ENCODE results near the gene NEU2. TPM values are rescaled to one million over a fixed set of nuclear protein-coding genes. Genes with fewer than 3 reads are reported as not detected.
A peak's percentile ranks its signal among the peaks of the same experiment; 100 is the strongest.

NEU2 gene
- total RNA-seq, 2 experiments from 2014 or later = not detected

DNA sequence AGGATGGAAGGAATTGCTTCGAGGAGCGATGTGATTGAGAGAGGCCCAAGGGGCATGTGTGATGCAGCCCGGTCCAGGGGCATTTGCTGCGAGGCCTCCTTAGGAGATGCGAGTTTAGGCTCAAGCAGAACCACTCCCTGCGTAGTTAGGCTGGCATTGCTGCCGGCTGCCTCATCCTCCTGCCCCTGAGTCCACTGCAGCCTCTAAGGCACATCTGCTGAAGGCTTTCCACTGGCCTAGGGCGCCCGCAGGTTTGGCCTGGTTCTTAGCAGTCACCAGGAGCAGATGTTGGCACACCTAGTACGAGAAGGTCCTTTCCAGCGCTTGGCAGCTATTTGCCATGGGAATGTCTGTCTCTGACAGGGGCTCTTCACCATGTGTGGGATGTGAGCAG lies 48.4 kb downstream of the NEU2 start:
- Histone ChIP-seq H3K27me3 (ENCODE audit: control insufficient read depth in 1 of 2, insufficient read depth in 2 of 2, low read length in 2 of 2) (no peaks in the 10 kb centered on the region), H3K4me3 (ENCODE audit: low read length) (peak overlapping the region; percentile 0)
- H3K9me3 Mint-ChIP-seq = no peaks in the 10 kb centered on the region

DNA sequence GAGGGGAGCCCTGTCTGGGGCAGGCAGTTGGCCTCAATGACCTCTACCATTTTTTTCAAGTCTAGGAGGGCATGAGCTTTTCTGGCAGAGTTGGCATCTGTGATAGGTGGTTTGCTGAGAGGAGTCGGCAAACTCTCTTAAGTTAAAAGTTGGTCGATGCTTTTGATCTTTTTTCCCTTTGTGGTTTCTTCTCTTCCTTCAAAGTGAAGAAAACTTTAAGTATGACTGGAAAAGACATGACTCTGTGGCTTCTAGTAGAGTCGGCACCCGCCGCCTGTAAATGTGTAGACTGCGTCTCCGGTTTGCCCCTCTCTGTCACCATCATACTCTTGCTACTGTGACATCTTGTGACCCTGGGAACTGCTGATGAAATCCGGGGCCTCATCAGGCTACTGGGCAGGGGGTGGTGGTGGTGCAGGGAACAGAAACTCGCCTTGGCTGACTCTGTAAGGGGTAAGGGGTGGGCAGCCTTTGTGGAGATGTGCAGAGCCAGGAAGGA lies 48.8 kb downstream of the NEU2 start:
- ATAC-seq (ENCODE audit: poor library complexity) = peak; percentile 71
- Mint-ChIP-seq H3K4me1 (ENCODE audit: low read depth) (peaks cover 83% of the 10 kb centered on the region), H3K27ac (peak overlapping the region; percentile 85), H3K27me3 (no peaks in the 10 kb centered on the region), H3K36me3 (ENCODE audit: low read depth) (peaks cover 66% of the 10 kb centered on the region), H3K4me3 (peak overlapping the region; percentile 76), H3K9me3 (no peaks in the 10 kb centered on the region)
- intact Hi-C loops (cut with DNase I, micrococcal nuclease) = loop anchor here (5.0 kb wide), 3 partner anchors 166 to 186 kb away; partner anchors contain the start of gene ATG16L1 (in 1 of the 2)
- H3K36me3 ChIP-seq (ENCODE audit: insufficient read depth, low read length) = peaks cover 15% of the 10 kb centered on the region
- no peaks in the 10 kb centered on the region for H3K27me3 ChIP-seq (ENCODE audit: control insufficient read depth in 1 of 2, insufficient read depth in 2 of 2, low read length in 2 of 2)
- peak overlapping the region; percentile 0 for H3K4me3 ChIP-seq (ENCODE audit: low read length)
- peaks cover 93% of the 10 kb centered on the region for H3K4me1 ChIP-seq (ENCODE audit: insufficient read depth, low read length)
- no peaks in the 10 kb centered on the region for H3K9me3 ChIP-seq (ENCODE audit: control insufficient read depth in 1 of 2, insufficient read depth in 1 of 2, low read length in 2 of 2)
- peak in 12 of 14 experiments; percentile 41 to 79 (median 58) for DNase-seq
- TF ChIP-seq, protein P1, sequence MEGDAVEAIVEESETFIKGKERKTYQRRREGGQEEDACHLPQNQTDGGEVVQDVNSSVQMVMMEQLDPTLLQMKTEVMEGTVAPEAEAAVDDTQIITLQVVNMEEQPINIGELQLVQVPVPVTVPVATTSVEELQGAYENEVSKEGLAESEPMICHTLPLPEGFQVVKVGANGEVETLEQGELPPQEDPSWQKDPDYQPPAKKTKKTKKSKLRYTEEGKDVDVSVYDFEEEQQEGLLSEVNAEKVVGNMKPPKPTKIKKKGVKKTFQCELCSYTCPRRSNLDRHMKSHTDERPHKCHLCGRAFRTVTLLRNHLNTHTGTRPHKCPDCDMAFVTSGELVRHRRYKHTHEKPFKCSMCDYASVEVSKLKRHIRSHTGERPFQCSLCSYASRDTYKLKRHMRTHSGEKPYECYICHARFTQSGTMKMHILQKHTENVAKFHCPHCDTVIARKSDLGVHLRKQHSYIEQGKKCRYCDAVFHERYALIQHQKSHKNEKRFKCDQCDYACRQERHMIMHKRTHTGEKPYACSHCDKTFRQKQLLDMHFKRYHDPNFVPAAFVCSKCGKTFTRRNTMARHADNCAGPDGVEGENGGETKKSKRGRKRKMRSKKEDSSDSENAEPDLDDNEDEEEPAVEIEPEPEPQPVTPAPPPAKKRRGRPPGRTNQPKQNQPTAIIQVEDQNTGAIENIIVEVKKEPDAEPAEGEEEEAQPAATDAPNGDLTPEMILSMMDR (IDR thresholded peaks at IDR 0.05) = no peak
- ChIA-PET CTCF (interaction anchor here (6.4 kb wide), 1 partner anchor 20 kb away, joined by 37 read pairs; the partner anchor contains the start of gene INPP5D), POLR2A (interaction anchor here (0.6 to 9.9 kb wide), 3 partner anchors 10 to 187 kb away, joined by 3 to 190 read pairs (median 4); partner anchors contain the start of gene INPP5D)
- peak overlapping the region; percentile 67 to 71 for H3K27ac ChIP-seq (ENCODE audit: low read depth in 1 of 2, low read length in 2 of 2)

More for the DNA sequence above, 48.4 kb downstream of the NEU2 start:
- intact Hi-C loops (cut with DNase I, micrococcal nuclease) = loop anchor here (5.0 kb wide), 3 partner anchors 166 to 186 kb away; partner anchors contain the start of gene ATG16L1 (in 1 of the 2)
- ATAC-seq (ENCODE audit: poor library complexity) = no peak
- Mint-ChIP-seq H3K4me1 (ENCODE audit: low read depth) (peaks cover 79% of the 10 kb centered on the region), H3K4me3 (peak overlapping the region; percentile 76), H3K36me3 (ENCODE audit: low read depth) (peaks cover 62% of the 10 kb centered on the region), H3K27ac (peak overlapping the region; percentile 85), H3K27me3 (no peaks in the 10 kb centered on the region)
- Histone ChIP-seq H3K27ac (ENCODE audit: low read depth in 1 of 2, low read length in 2 of 2) (peak overlapping the region; percentile 67 to 71), H3K36me3 (ENCODE audit: insufficient read depth, low read length) (peaks cover 15% of the 10 kb centered on the region), H3K4me1 (ENCODE audit: insufficient read depth, low read length) (peaks cover 93% of the 10 kb centered on the region), H3K9me3 (ENCODE audit: control insufficient read depth in 1 of 2, insufficient read depth in 1 of 2, low read length in 2 of 2) (no peaks in the 10 kb centered on the region)
- peak in 1 of 14 experiments; percentile 27 for DNase-seq
- TF ChIP-seq, protein P1 (IDR thresholded peaks at IDR 0.05) = no peak
- POLR2A ChIA-PET = interaction anchor here (0.6 to 9.9 kb wide), 3 partner anchors 10 to 187 kb away, joined by 3 to 190 read pairs (median 4); partner anchors contain the start of gene INPP5D
- CTCF ChIA-PET = interaction anchor here (6.4 kb wide), 1 partner anchor 20 kb away, joined by 37 read pairs; the partner anchor contains the start of gene INPP5D

DNA sequence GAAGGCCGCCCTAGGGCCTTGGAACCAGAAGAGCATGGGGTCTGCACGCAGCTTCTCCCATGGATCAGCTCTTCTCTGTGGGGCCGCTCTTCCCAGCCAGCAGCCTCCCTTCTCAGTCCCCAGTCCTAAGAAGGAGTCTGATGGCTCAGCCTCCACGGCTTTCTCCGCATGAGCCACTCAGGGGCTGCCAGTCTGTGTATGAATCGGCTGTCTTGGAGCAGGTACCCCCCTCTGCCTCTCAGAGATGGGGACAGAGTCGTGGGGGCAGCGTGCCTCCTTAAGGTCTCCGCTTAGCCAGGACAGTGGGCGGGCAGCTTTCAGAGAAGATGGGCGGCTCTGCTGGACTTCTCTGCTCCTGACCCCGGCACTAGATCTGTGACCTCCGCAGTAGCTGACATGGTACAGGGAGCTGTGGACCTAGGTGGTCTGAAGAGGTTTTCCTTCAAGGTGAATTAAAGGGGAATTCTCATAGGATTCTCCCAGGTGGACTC lies 49.3 kb downstream of the NEU2 start:
- ChIA-PET POLR2A (interaction anchor here (1.6 to 9.9 kb wide), 2 partner anchors 8 to 20 kb away, joined by 3 to 190 read pairs; partner anchors contain the start of gene INPP5D), CTCF (interaction anchor here (1.1 to 6.4 kb wide), 2 partner anchors 21 to 170 kb away, joined by 3 to 37 read pairs; partner anchors contain the start of genes ATG16L1 and INPP5D)
- H3K9me3 ChIP-seq (ENCODE audit: control insufficient read depth in 1 of 2, insufficient read depth in 1 of 2, low read length in 2 of 2) = no peaks in the 10 kb centered on the region
- peaks cover 88% of the 10 kb centered on the region for H3K4me1 Mint-ChIP-seq (ENCODE audit: low read depth)
- peaks cover 15% of the 10 kb centered on the region for H3K36me3 ChIP-seq (ENCODE audit: insufficient read depth, low read length)
- H3K27ac Mint-ChIP-seq = peak overlapping the region; percentile 85
- H3K9me3 Mint-ChIP-seq = no peaks in the 10 kb centered on the region
- intact Hi-C loops (cut with DNase I, micrococcal nuclease) = loop anchor here (5.0 kb wide), 3 partner anchors 166 to 186 kb away; partner anchors contain the start of gene ATG16L1 (in 1 of the 2)
- peak overlapping the region; percentile 0 for H3K4me3 ChIP-seq (ENCODE audit: low read length)
- H3K36me3 Mint-ChIP-seq (ENCODE audit: low read depth) = peaks cover 69% of the 10 kb centered on the region
- no peaks in the 10 kb centered on the region for H3K27me3 Mint-ChIP-seq
- DNase-seq = no peak
- H3K4me3 Mint-ChIP-seq = peak overlapping the region; percentile 76
- peaks cover 97% of the 10 kb centered on the region for H3K4me1 ChIP-seq (ENCODE audit: insufficient read depth, low read length)
- H3K27me3 ChIP-seq (ENCODE audit: control insufficient read depth in 1 of 2, insufficient read depth in 2 of 2, low read length in 2 of 2) = no peaks in the 10 kb centered on the region
- H3K27ac ChIP-seq (ENCODE audit: low read depth in 1 of 2, low read length in 2 of 2) = peak overlapping the region; percentile 67 to 71
- TF ChIP-seq, protein P1 (IDR thresholded peaks at IDR 0.05) = no peak
- no peak for ATAC-seq (ENCODE audit: poor library complexity)
